ENCODE data around the gene RAPGEF4. TPM values are rescaled to one million over a fixed set of nuclear protein-coding genes. Genes with fewer than 3 reads are reported as not detected.

Gene RAPGEF4
- total and polyA plus RNA-seq, 2 of the 8 experiments (the other 6 are each of a cell fraction or from before 2014, with no cell fraction given), result 1.2 to 2.6 TPM

- TF ChIP-seq ZNF274 (IDR thresholded peaks at IDR 0.05; ENCODE audit: borderline replicate concordance, extremely low read depth, low read length) (no peak), CHD7 (IDR thresholded peaks at IDR 0.05; ENCODE audit: insufficient replicate concordance, low read length) (no peak), TAF7 (optimal IDR thresholded peaks at IDR 0.05; ENCODE audit: borderline replicate concordance, low read depth, low read length) (no peak), HDAC2 (IDR thresholded peaks at IDR 0.05; ENCODE audit: borderline replicate concordance in 1 of 2, low read depth in 2 of 2, low read length in 2 of 2) (no peak), BRCA1 (IDR thresholded peaks at IDR 0.05; ENCODE audit: low read depth, low read length) (no peak)
These were observed 359.1 kb downstream of the RAPGEF4 start (continued) for GRCh38 chr2:173094731-173095130.

All from H1 (cell line).